ENCODE data around the gene VIM. TPM values are rescaled to one million over a fixed set of nuclear protein-coding genes. Genes with fewer than 3 reads are reported as not detected.

Gene VIM
- 711 TPM for polyA plus RNA-seq (2013, experiment 1 of 2)
- polyA plus RNA-seq (2013, experiment 2 of 2), result 820 TPM

DNA sequence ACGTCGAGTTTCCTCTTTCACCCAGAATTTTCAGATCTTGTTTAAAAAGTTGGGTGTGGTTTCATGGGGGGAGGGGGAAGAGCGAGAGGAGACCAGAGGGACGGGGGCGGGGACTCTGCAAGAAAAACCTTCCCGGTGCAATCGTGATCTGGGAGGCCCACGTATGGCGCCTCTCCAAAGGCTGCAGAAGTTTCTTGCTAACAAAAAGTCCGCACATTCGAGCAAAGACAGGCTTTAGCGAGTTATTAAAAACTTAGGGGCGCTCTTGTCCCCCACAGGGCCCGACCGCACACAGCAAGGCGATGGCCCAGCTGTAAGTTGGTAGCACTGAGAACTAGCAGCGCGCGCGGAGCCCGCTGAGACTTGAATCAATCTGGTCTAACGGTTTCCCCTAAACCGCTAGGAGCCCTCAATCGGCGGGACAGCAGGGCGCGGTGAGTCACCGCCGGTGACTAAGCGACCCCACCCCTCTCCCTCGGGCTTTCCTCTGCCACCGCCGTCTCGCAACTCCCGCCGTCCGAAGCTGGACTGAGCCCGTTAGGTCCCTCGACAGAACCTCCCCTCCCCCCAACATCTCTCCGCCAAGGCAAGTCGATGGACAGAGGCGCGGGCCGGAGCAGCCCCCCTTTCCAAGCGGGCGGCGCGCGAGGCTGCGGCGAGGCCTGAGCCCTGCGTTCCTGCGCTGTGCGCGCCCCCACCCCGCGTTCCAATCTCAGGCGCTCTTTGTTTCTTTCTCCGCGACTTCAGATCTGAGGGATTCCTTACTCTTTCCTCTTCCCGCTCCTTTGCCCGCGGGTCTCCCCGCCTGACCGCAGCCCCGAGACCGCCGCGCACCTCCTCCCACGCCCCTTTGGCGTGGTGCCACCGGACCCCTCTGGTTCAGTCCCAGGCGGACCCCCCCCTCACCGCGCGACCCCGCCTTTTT, at the start of gene VIM:
TSS of gene VIM (plus strand) at position 151 of the 925 bp plus-strand sequence. CDS start 1,182 bp downstream, outside the sequence.
- Histone ChIP-seq H3K4me3 (ENCODE audit: low read length) (peak within 1 kb of the TSS; percentile 90), H3K4me1 (ENCODE audit: insufficient read depth, low read length) (peaks cover 33% of the 10 kb centered on the region), H3K36me3 (ENCODE audit: insufficient read depth, low read length) (peaks cover 29% of the 10 kb centered on the region), H3K27me3 (ENCODE audit: insufficient read depth, low read length) (peaks cover 30% of the 10 kb centered on the region), H3K9ac (ENCODE audit: low read depth, low read length) (peak within 1 kb of the TSS; percentile 77), H3K9me3 (ENCODE audit: insufficient read depth, low read depth, low read length) (no peaks in the 10 kb centered on the region), H3K27ac (ENCODE audit: low read depth, low read length) (peak within 1 kb of the TSS; percentile 97)
- under 1% methylated on average over 77 of the region's 77 CpGs for WGBS

DNA sequence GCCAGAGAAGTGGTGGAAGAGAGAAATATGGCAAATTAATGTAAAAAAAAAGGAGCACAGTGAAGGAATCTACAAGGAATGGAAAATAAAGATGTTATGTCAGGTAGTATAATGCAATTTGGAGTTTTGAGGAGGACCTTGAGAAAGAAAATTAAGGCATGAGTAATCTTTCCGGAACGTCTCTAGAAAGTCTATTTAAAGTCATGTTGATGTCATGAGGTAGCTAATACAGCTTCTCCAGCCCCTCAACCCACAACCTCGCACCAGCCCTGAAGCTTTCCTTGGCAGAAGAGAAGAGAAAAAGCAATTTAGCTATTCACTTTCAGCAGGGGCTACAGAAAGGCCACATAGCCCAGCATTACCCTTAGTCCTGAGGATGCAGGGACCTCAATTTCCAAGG, 49.0 kb upstream of the VIM start:
- no peaks in the 10 kb centered on the region for H3K27me3 ChIP-seq (ENCODE audit: insufficient read depth, low read length)
- peaks cover 19% of the 10 kb centered on the region for H3K4me1 ChIP-seq (ENCODE audit: insufficient read depth, low read length)
- H3K27ac ChIP-seq (ENCODE audit: low read depth, low read length), result no peak overlapping the region
- H3K9me3 ChIP-seq (ENCODE audit: insufficient read depth, low read depth, low read length), result no peaks in the 10 kb centered on the region
- 0 out of 2 replicates have a peak, but pooled peaks cover 3% of the 10 kb centered on the region for H3K36me3 ChIP-seq (ENCODE audit: insufficient read depth, low read length)
- no peak overlapping the region for H3K4me3 ChIP-seq (ENCODE audit: low read length)
- WGBS, result 91% methylated on average over 3 of the region's 3 CpGs
- H3K9ac ChIP-seq (ENCODE audit: low read depth, low read length), result no peak overlapping the region

- H3K27ac ChIP-seq (ENCODE audit: low read depth, low read length), result no peak overlapping the region
- H3K9me3 ChIP-seq (ENCODE audit: insufficient read depth, low read depth, low read length), result no peaks in the 10 kb centered on the region
- no peaks in the 10 kb centered on the region for H3K27me3 ChIP-seq (ENCODE audit: insufficient read depth, low read length)
- no peaks in the 10 kb centered on the region for H3K36me3 ChIP-seq (ENCODE audit: insufficient read depth, low read length)
- WGBS, result 97% methylated on average over 5 of the region's 5 CpGs
- H3K9ac ChIP-seq (ENCODE audit: low read depth, low read length), result no peak overlapping the region
- no peak overlapping the region for H3K4me3 ChIP-seq (ENCODE audit: low read length)
- peaks cover 10% of the 10 kb centered on the region for H3K4me1 ChIP-seq (ENCODE audit: insufficient read depth, low read length)
Measured at GRCh38 chr10:17181110-17181509, 46.9 kb upstream of the VIM start.

GRCh38 chr10:17181751-17182150, 46.3 kb upstream of the VIM start:
- H3K36me3 ChIP-seq (ENCODE audit: insufficient read depth, low read length), result no peaks in the 10 kb centered on the region
- H3K27me3 ChIP-seq (ENCODE audit: insufficient read depth, low read length), result no peaks in the 10 kb centered on the region
- H3K9me3 ChIP-seq (ENCODE audit: insufficient read depth, low read depth, low read length), result no peaks in the 10 kb centered on the region
- H3K27ac ChIP-seq (ENCODE audit: low read depth, low read length), result no peak overlapping the region
- no peak overlapping the region for H3K9ac ChIP-seq (ENCODE audit: low read depth, low read length)
- 98% methylated on average over 3 of the region's 3 CpGs for WGBS
- H3K4me1 ChIP-seq (ENCODE audit: insufficient read depth, low read length), result peaks cover 10% of the 10 kb centered on the region; the same call in 1 of the 2 replicates
- no peak overlapping the region for H3K4me3 ChIP-seq (ENCODE audit: low read length)

- Histone ChIP-seq H3K27me3 (ENCODE audit: insufficient read depth, low read length) (no peaks in the 10 kb centered on the region), H3K4me3 (ENCODE audit: low read length) (no peak overlapping the region), H3K9me3 (ENCODE audit: insufficient read depth, low read depth, low read length) (no peaks in the 10 kb centered on the region), H3K27ac (ENCODE audit: low read depth, low read length) (no peak overlapping the region), H3K36me3 (ENCODE audit: insufficient read depth, low read length) (no peaks in the 10 kb centered on the region), H3K4me1 (ENCODE audit: insufficient read depth, low read length) (peaks cover 10% of the 10 kb centered on the region; the same call in 1 of the 2 replicates), H3K9ac (ENCODE audit: low read depth, low read length) (no peak overlapping the region)
- WGBS, result 89% methylated on average over 1 of the region's 2 CpGs
Measured at GRCh38 chr10:17183110-17183509, 44.9 kb upstream of the VIM start.

- Histone ChIP-seq H3K27me3 (ENCODE audit: insufficient read depth, low read length) (no peaks in the 10 kb centered on the region), H3K4me3 (ENCODE audit: low read length) (no peak overlapping the region), H3K27ac (ENCODE audit: low read depth, low read length) (no peak overlapping the region), H3K9me3 (ENCODE audit: insufficient read depth, low read depth, low read length) (no peaks in the 10 kb centered on the region), H3K9ac (ENCODE audit: low read depth, low read length) (no peak overlapping the region), H3K4me1 (ENCODE audit: insufficient read depth, low read length) (peaks cover 15% of the 10 kb centered on the region), H3K36me3 (ENCODE audit: insufficient read depth, low read length) (no peaks in the 10 kb centered on the region)
- WGBS, result 100% methylated on average over 2 of the region's 3 CpGs
Measured at GRCh38 chr10:17185873-17186272, 42.2 kb upstream of the VIM start.

GRCh38 chr10:17188644-17189172, 39.3 kb upstream of the VIM start:
- Histone ChIP-seq H3K9ac (ENCODE audit: low read depth, low read length) (no peak overlapping the region), H3K27ac (ENCODE audit: low read depth, low read length) (no peak overlapping the region), H3K36me3 (ENCODE audit: insufficient read depth, low read length) (no peaks in the 10 kb centered on the region), H3K27me3 (ENCODE audit: insufficient read depth, low read length) (no peaks in the 10 kb centered on the region), H3K9me3 (ENCODE audit: insufficient read depth, low read depth, low read length) (no peaks in the 10 kb centered on the region), H3K4me1 (ENCODE audit: insufficient read depth, low read length) (peaks cover 12% of the 10 kb centered on the region), H3K4me3 (ENCODE audit: low read length) (no peak overlapping the region)
- 100% methylated on average over 3 of the region's 3 CpGs for WGBS

GRCh38 chr10:17190602-17191001, 37.4 kb upstream of the VIM start:
- H3K9me3 ChIP-seq (ENCODE audit: insufficient read depth, low read depth, low read length), result no peaks in the 10 kb centered on the region
- WGBS, result 86% methylated on average over 2 of the region's 2 CpGs

DNA sequence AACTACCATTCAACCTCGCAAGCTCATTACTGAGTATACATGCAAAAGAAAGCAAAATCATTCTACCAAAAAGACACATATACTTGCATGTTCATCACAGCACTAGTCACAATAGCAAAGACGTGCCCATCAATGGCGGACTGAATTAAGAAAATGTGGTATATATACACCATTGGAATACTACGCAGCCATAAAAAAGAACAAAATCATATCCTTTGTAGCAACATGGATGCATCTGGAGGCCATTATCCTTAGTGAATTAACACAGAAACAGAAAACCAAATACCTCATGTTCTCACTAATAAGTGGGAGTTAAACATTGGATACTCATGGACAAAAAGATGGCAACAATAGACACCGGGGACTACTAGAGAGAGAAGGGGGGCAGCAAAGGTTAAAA, 33.0 kb upstream of the VIM start:
- Histone ChIP-seq H3K4me1 (ENCODE audit: insufficient read depth, low read length) (peaks cover 43% of the 10 kb centered on the region), H3K9me3 (ENCODE audit: insufficient read depth, low read depth, low read length) (no peaks in the 10 kb centered on the region), H3K36me3 (ENCODE audit: insufficient read depth, low read length) (no peaks in the 10 kb centered on the region), H3K27ac (ENCODE audit: low read depth, low read length) (no peak overlapping the region), H3K9ac (ENCODE audit: low read depth, low read length) (no peak overlapping the region), H3K27me3 (ENCODE audit: insufficient read depth, low read length) (no peaks in the 10 kb centered on the region), H3K4me3 (ENCODE audit: low read length) (no peak overlapping the region)
- 80% methylated on average over 5 of the region's 5 CpGs for WGBS

More at GRCh38 chr10:17190602-17191001, 37.4 kb upstream of the VIM start:
- Histone ChIP-seq H3K9ac (ENCODE audit: low read depth, low read length) (no peak overlapping the region), H3K4me1 (ENCODE audit: insufficient read depth, low read length) (peaks cover 13% of the 10 kb centered on the region), H3K27me3 (ENCODE audit: insufficient read depth, low read length) (no peaks in the 10 kb centered on the region), H3K27ac (ENCODE audit: low read depth, low read length) (no peak overlapping the region), H3K36me3 (ENCODE audit: insufficient read depth, low read length) (no peaks in the 10 kb centered on the region), H3K4me3 (ENCODE audit: low read length) (no peak overlapping the region)

GRCh38 chr10:17196045-17196444, 32.0 kb upstream of the VIM start:
- 81% methylated on average over 2 of the region's 2 CpGs for WGBS
- H3K9me3 ChIP-seq (ENCODE audit: insufficient read depth, low read depth, low read length), result no peaks in the 10 kb centered on the region
- no peak overlapping the region for H3K4me3 ChIP-seq (ENCODE audit: low read length)
- H3K27me3 ChIP-seq (ENCODE audit: insufficient read depth, low read length), result no peaks in the 10 kb centered on the region
- no peak overlapping the region for H3K9ac ChIP-seq (ENCODE audit: low read depth, low read length)
- peaks cover 46% of the 10 kb centered on the region for H3K4me1 ChIP-seq (ENCODE audit: insufficient read depth, low read length)
- no peak overlapping the region for H3K27ac ChIP-seq (ENCODE audit: low read depth, low read length)
- H3K36me3 ChIP-seq (ENCODE audit: insufficient read depth, low read length), result no peaks in the 10 kb centered on the region

DNA sequence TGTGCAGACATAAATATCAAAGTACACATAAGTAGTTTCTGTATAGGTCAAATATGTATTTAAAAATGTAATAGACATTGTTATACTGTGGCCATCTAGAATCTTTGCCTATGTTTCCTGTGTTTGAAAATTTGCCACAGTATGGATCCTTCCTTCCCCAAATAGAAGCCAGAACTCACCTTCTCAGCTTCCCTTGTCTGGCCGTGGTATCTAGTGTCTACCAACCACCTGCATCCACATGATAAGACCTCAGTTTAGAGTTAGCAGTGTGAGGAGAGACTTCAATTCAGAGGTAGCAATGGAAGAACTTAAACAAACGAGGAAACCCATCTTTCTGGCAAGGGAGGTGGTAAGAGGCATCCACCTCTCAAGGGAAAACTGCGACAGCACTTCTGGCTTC, 31.5 kb upstream of the VIM start:
- Histone ChIP-seq H3K4me3 (ENCODE audit: low read length) (no peak overlapping the region), H3K27me3 (ENCODE audit: insufficient read depth, low read length) (no peaks in the 10 kb centered on the region), H3K27ac (ENCODE audit: low read depth, low read length) (no peak overlapping the region), H3K9ac (ENCODE audit: low read depth, low read length) (no peak overlapping the region), H3K9me3 (ENCODE audit: insufficient read depth, low read depth, low read length) (no peaks in the 10 kb centered on the region), H3K4me1 (ENCODE audit: insufficient read depth, low read length) (peaks cover 40% of the 10 kb centered on the region), H3K36me3 (ENCODE audit: insufficient read depth, low read length) (no peaks in the 10 kb centered on the region)
- WGBS, result 65% methylated on average over 3 of the region's 3 CpGs

Data from HUES64 (cell line).